K562 (cell line): Measurements from ENCODE around the gene BICC1. TPM values are rescaled to one million over a fixed set of nuclear protein-coding genes. Genes with fewer than 3 reads are reported as not detected.

Experiments used
- ATAC-seq: fragments of 200-7000 bp; cut with Tn5 transposase; 3 replicates; pipeline ENCODE4 v1.9.1; 2020; ENCODE audit warnings: moderate library complexity
- BruUV-seq: library from RNA; stranded (reverse); fragments of 400-500 nt; replicated peaks from 2 replicates; lab custom pipeline; 2021; lab: Mats Ljungman, UMichigan
- CTCF ChIA-PET: fragments of 300-600 bp; formaldehyde crosslinking; extraction: SDS; loops from one replicate; lab custom pipeline; 2021; ENCODE audit warnings: low intra/inter-chr PET ratio; lab: Yijun Ruan, JAX
- POLR2A ChIA-PET: fragments of 300-600, 350-650 bp; sonication (Branson Sonifier 250); formaldehyde crosslinking; extraction: SDS; loops from one replicate; lab custom pipeline; 2021; ENCODE audit warnings: antibody characterized with exemption, inconsistent platforms; lab: Yijun Ruan, JAX
- DNase-seq, 4 experiments: peaks; one replicate each; pipeline versions ENCODE4 v3.0.0 to v3.0.0-alpha.2; 2011 to 2018; ENCODE audit warnings: low spot score in 3 of 4, mixed read lengths in 3 of 4; ENCODE audit errors: extremely low read depth in 1 of 4
- FAIRE-seq: peaks from 2 replicates; lab custom pipeline; 2011; peaks lifted over from hg19 to GRCh38; lab: Jason Lieb, UNC
- H2AFZ ChIP-seq: 2 replicates; pipeline ENCODE4 v1.6.0; 2011; ENCODE audit warnings: low read depth, low read length, control low read depth, inconsistent platforms
- H3K27ac ChIP-seq: fragments of 200-600 bp; 3 replicates; pipeline ENCODE4 v1.8.0; 2011; ENCODE audit warnings: low read depth, mild to moderate bottlenecking, control low read depth, inconsistent platforms, low read length, moderate library complexity, mixed read lengths; ENCODE audit errors: extremely low read depth
- H3K27me3 ChIP-seq, 2 experiments: fragments of 300-600 bp in 1 of 2; 2 replicates in 1 of 2; 3 replicates in 1 of 2; pipeline versions ENCODE4 v1.6.0 to v1.8.0; 2011; ENCODE audit warnings: inconsistent platforms in 2 of 2, low read length in 2 of 2, mild to moderate bottlenecking in 1 of 2, mixed read lengths in 1 of 2, moderate library complexity in 1 of 2; ENCODE audit not compliant: control insufficient read depth in 2 of 2, insufficient read depth in 2 of 2
- H3K36me3 ChIP-seq: fragments of 300-600 bp; 3 replicates; pipeline ENCODE4 v1.8.0; 2011; ENCODE audit warnings: mild to moderate bottlenecking, low read length, inconsistent platforms; ENCODE audit not compliant: control insufficient read depth, insufficient read depth
- H3K4me1 ChIP-seq, 2 experiments: fragments of 200-600 bp in 1 of 2; replicated peaks in 1 of 2; 2 replicates in 1 of 2; 3 replicates in 1 of 2; pipeline versions ENCODE4 v1.5.1 to v1.8.0; 2011; ENCODE audit warnings: inconsistent platforms in 2 of 2, low read length in 2 of 2, mild to moderate bottlenecking in 1 of 2, mixed read lengths in 1 of 2, moderate library complexity in 1 of 2; ENCODE audit not compliant: control insufficient read depth in 2 of 2, insufficient read depth in 2 of 2
- H3K4me2 ChIP-seq: 2 replicates; pipeline ENCODE4 v1.6.1; 2011; ENCODE audit warnings: low read length, control low read depth, inconsistent platforms, mixed read lengths; ENCODE audit not compliant: insufficient read depth
- H3K4me3 ChIP-seq: fragments of 200-600 bp; sonication (generic), shearing (Covaris generic); 2 replicates; pipeline ENCODE4 v1.5.1; 2016; ENCODE audit warnings: control low read depth, inconsistent platforms
- H3K79me2 ChIP-seq: fragments of 200-600 bp; 3 replicates; pipeline ENCODE4 v1.8.0; 2011; ENCODE audit warnings: low read length, inconsistent platforms; ENCODE audit not compliant: control insufficient read depth, insufficient read depth
- H3K9ac ChIP-seq, 2 experiments: 2 replicates each; pipeline versions ENCODE4 v1.6.0 to v1.6.1; 2011; ENCODE audit warnings: low read depth in 2 of 2, low read length in 2 of 2, control low read depth in 1 of 2, inconsistent platforms in 1 of 2, mild to moderate bottlenecking in 1 of 2, mixed read lengths in 1 of 2; ENCODE audit not compliant: insufficient read depth in 1 of 2
- H3K9me1 ChIP-seq: one replicate; pipeline ENCODE4 v1.6.0; 2011; ENCODE audit warnings: inconsistent platforms, mild to moderate bottlenecking, low read length, moderate library complexity; ENCODE audit not compliant: control insufficient read depth, insufficient read depth
- H3K9me3 ChIP-seq: replicated peaks from 2 replicates; pipeline ENCODE4 v1.5.1; 2011; ENCODE audit warnings: low read depth, low read length, inconsistent platforms; ENCODE audit not compliant: control insufficient read depth, insufficient read depth
- H4K20me1 ChIP-seq: replicated peaks from 2 replicates; pipeline ENCODE4 v1.6.1; 2011; ENCODE audit warnings: low read length, inconsistent platforms, mixed read lengths; ENCODE audit not compliant: control insufficient read depth, insufficient read depth
- HDAC1 ChIP-seq, 2 experiments: fragments of 450-650 bp; IDR thresholded peaks; 2 replicates each; pipeline ENCODE4 v1.6.1; 2016 to 2017; ENCODE audit warnings: inconsistent platforms in 1 of 2, mild to moderate bottlenecking in 1 of 2, moderate library complexity in 1 of 2
- MED1 ChIP-seq: sonication (generic); formaldehyde crosslinking; IDR thresholded peaks from 2 replicates; pipeline ENCODE4 v1.8.1; 2023; ENCODE audit warnings: missing genetic modification reagents, borderline replicate concordance
- TAL1 ChIP-seq: fragments of 450-650 bp; IDR thresholded peaks from 2 replicates; pipeline ENCODE4 v1.6.1; 2016; ENCODE audit warnings: mild to moderate bottlenecking
- ZNF165 ChIP-seq: fragments of 250-450 bp; sonication (Bioruptor Pico); IDR thresholded peaks from 2 replicates; pipeline ENCODE4 v1.4.0; 2020; ENCODE audit warnings: borderline replicate concordance
- ZNF431 ChIP-seq: sonication (generic); formaldehyde crosslinking; IDR thresholded peaks from 2 replicates; pipeline ENCODE4 v1.8.0; 2022; ENCODE audit warnings: mild to moderate bottlenecking, missing genetic modification reagents
- WGBS: fragments of 100-300 bp; shearing (Covaris generic); methylation state at CpG from one replicate; pipeline ENCODE4 v1.1.6; 2016; ENCODE audit warnings: low coverage, mixed read lengths; ENCODE audit not compliant: insufficient coverage; ENCODE audit errors: missing lambda C conversion rate; 5-methylcytosine and 5-hydroxymethylcytosine counted together
- in situ Hi-C: fragments of 300-500 bp; cut with MboI; formaldehyde crosslinking; loops from 4 replicates; pipeline ENCODE4 v1.15.0; 2018; ENCODE audit warnings: inconsistent platforms, mixed read lengths
- intact Hi-C: fragments of 100-400 bp; cut with micrococcal nuclease; formaldehyde crosslinking; loops from 2 replicates; pipeline ENCODE4 v1.14.2; 2022
- polyA plus RNA-seq, 8 experiments: library from polyadenylated mRNA; depleted of rRNA in 4 of 8; stranded (reverse) in 5 of 8; unstranded in 3 of 8; fragments of >200 nt; fragmentation: Nextera tagmentation in 2 of 8; fragmentation: Illumina TruSeq in 1 of 8; extraction: Ambion mirVana in 2 of 8; extraction: Trizol in 1 of 8; gene quantifications; 2 replicates each; pipeline versions ENCODE4 v1.2.1 to v1.2.3, GENCODE V29; 2011 to 2014; ENCODE audit warnings: inconsistent platforms in 1 of 8, missing spikeins in 1 of 8
- total RNA-seq, 7 experiments: library from RNA; depleted of rRNA in 6 of 7; stranded (reverse); fragments of >200 nt in 6 of 7; fragmentation: Illumina TruSeq in 2 of 7; extraction: Trizol in 2 of 7; gene quantifications; 2 replicates each; pipeline versions ENCODE4 v1.2.1 to v1.2.3, GENCODE V29; 2011 to 2021; ENCODE audit warnings: low replicate concordance in 1 of 7

BICC1 gene
- total and polyA plus RNA-seq, 9 of the 15 experiments (the other 6 are each of a cell fraction or from before 2014, with no cell fraction given): not detected

- no peaks in the 10 kb centered on the region for H4K20me1 ChIP-seq
- no peaks in the 10 kb centered on the region for H3K27me3 ChIP-seq
- H3K27ac ChIP-seq: no peak overlapping the region
- ATAC-seq (no peak), DNase-seq (no peak), FAIRE-seq (no peak)
- no peaks in the 10 kb centered on the region for H3K4me1 ChIP-seq
- no peaks in the 10 kb centered on the region for H3K9me1 ChIP-seq
- BruUV-seq: no TSS peak
- ChIA-PET POLR2A (no interaction called here), CTCF (no interaction called here)
- in situ Hi-C loops: no loop called here
- intact Hi-C loops: no loop called here
- H3K79me2 ChIP-seq: no peaks in the 10 kb centered on the region
- no peak overlapping the region for H2AFZ ChIP-seq
- TF ChIP-seq HDAC1 (IDR thresholded peaks at IDR 0.05): no peak
- TF ChIP-seq ZNF431 (CRISPR knock-in tag): no peak
- no peak for TF ChIP-seq TAL1
- no peak for TF ChIP-seq MED1
- TF ChIP-seq ZNF165 (CRISPR knock-in tag): no peak
- no peak overlapping the region for H3K9ac ChIP-seq
- under 1% methylated on average over 13 of the region's 13 CpGs for WGBS
- no peaks in the 10 kb centered on the region for H3K36me3 ChIP-seq
- no peaks in the 10 kb centered on the region; the same call in 1 of the 2 replicates for H3K9me3 ChIP-seq
- no peak overlapping the region for H3K4me3 ChIP-seq
- no peak overlapping the region for H3K4me2 ChIP-seq
Observed at GRCh38 chr10:58586282-58587245, 73.9 kb downstream of the BICC1 start.
